ENCODE data around the gene ANKUB1. TPM values are rescaled to one million over a fixed set of nuclear protein-coding genes. Genes with fewer than 3 reads are reported as not detected.

Gene ANKUB1
- total RNA-seq, 1 donor from 2014 or later, result not detected

DNA sequence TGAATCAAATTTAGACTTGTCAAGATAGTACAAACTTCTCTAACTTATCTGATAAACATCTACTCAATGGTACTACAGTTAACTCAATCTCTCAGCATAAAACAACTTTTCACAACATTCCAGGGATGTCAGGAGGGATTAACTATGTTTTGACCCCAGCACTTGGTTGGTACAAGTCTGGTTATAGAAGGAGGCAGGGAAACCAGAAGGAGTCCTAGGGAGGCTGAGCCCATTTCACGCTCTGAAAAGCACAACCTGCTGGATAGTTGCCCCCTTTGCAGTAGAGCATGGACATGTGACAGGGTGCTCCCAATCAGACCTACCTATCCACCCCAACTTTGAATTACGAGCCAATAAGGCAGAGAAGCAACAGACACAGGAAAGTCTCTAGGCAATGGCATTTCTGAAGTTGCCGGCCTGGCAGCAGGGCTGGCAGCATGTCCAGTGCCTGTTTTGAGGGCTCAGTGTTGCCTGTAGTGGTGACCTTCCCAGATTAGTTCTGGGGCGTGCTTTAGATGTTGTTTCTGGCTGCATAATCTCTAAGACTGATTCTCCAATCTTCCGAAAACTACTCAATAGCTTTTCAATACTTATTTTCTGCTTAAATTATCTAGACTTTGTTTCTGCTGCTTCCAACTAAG is 8.2 kb downstream of the ANKUB1 start:
- Mint-ChIP-seq H3K27me3 (ENCODE audit: unreplicated experiment) (no peaks in the 10 kb centered on the region), H3K36me3 (ENCODE audit: unreplicated experiment) (no peaks in the 10 kb centered on the region), H3K27ac (ENCODE audit: unreplicated experiment) (no peak overlapping the region), H3K4me3 (ENCODE audit: unreplicated experiment) (no peak overlapping the region), H3K4me1 (ENCODE audit: low read depth, unreplicated experiment) (no peaks in the 10 kb centered on the region), H3K9me3 (ENCODE audit: unreplicated experiment) (no peaks in the 10 kb centered on the region)
- TF ChIP-seq, protein P1, sequence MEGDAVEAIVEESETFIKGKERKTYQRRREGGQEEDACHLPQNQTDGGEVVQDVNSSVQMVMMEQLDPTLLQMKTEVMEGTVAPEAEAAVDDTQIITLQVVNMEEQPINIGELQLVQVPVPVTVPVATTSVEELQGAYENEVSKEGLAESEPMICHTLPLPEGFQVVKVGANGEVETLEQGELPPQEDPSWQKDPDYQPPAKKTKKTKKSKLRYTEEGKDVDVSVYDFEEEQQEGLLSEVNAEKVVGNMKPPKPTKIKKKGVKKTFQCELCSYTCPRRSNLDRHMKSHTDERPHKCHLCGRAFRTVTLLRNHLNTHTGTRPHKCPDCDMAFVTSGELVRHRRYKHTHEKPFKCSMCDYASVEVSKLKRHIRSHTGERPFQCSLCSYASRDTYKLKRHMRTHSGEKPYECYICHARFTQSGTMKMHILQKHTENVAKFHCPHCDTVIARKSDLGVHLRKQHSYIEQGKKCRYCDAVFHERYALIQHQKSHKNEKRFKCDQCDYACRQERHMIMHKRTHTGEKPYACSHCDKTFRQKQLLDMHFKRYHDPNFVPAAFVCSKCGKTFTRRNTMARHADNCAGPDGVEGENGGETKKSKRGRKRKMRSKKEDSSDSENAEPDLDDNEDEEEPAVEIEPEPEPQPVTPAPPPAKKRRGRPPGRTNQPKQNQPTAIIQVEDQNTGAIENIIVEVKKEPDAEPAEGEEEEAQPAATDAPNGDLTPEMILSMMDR (IDR thresholded peaks at IDR 0.05; ENCODE audit: partially characterized antibody, unreplicated experiment), result no peak
- DNase-seq, result no peak

DNA sequence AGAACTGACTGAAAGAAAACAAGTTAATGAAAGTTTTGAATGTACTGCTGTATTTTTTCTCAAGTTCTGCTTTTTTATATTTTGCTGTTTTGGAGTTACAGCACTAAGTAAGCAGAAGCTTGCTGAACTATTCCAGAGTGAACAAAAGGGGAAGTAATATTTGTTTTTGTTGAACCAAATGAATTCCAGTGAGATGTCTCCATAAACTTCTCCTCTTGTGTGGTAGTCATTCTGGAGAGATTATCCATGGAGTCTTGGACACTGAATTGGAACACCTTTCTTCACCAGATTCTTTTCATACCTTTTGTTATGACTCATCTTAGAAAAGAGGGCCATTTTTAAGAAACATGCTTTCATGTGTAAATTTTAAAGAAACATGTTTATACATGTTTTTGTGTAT is 8.8 kb downstream of the ANKUB1 start:
- no peak for DNase-seq
- H3K4me1 Mint-ChIP-seq (ENCODE audit: low read depth, unreplicated experiment), result no peaks in the 10 kb centered on the region
- H3K36me3 Mint-ChIP-seq (ENCODE audit: unreplicated experiment), result no peaks in the 10 kb centered on the region

DNA sequence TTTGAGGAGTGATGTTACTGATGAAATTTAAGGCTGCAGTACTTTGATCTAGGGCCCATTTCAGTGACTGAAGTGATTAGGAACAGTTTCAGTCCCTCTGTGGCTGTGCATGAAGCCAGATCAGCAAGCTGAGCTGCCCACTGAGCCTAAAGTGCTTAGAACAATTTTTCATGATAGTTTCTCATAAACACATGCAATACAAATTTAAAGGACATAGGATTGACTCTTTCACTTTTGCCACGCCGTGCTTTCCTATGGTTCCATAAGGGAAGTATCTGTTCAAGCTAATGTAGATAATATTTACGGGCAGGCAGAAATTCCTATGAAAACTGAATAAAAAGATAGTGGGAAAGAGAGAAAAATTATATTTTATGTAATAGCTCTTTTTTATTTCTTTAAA is 10.6 kb downstream of the ANKUB1 start:
- Mint-ChIP-seq H3K9me3 (ENCODE audit: unreplicated experiment) (no peaks in the 10 kb centered on the region), H3K4me3 (ENCODE audit: unreplicated experiment) (no peak overlapping the region), H3K27ac (ENCODE audit: unreplicated experiment) (no peak overlapping the region), H3K27me3 (ENCODE audit: unreplicated experiment) (peaks cover 3% of the 10 kb centered on the region), H3K36me3 (ENCODE audit: unreplicated experiment) (peaks cover 4% of the 10 kb centered on the region), H3K4me1 (ENCODE audit: low read depth, unreplicated experiment) (no peaks in the 10 kb centered on the region)
- TF ChIP-seq, protein P1 (IDR thresholded peaks at IDR 0.05; ENCODE audit: partially characterized antibody, unreplicated experiment), result no peak
- DNase-seq, result no peak

More for the DNA sequence above, 8.8 kb downstream of the ANKUB1 start:
- Mint-ChIP-seq H3K4me3 (ENCODE audit: unreplicated experiment) (no peak overlapping the region), H3K27me3 (ENCODE audit: unreplicated experiment) (no peaks in the 10 kb centered on the region), H3K27ac (ENCODE audit: unreplicated experiment) (no peak overlapping the region), H3K9me3 (ENCODE audit: unreplicated experiment) (no peaks in the 10 kb centered on the region)
- TF ChIP-seq, protein P1 (IDR thresholded peaks at IDR 0.05; ENCODE audit: partially characterized antibody, unreplicated experiment), result no peak

DNA sequence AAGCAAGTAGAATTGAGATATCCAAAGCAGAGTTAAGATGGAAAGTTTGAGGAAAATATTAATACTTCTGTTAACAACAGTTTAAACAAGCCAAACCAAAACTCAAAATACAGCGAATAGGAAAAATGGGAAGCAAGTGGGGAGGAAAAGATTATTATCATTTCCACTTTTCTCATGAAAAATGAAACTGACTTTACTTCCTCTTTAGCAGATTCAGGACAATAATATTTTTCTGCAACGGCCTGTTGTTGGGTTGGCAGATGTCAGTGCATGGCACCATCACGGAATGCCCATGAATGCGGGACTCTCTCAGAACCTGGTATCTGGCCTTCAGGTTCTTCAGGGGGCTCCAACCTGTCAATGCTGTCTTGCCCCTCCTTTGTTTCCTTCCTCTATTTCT is 11.1 kb downstream of the ANKUB1 start:
- no peak for DNase-seq
- Mint-ChIP-seq H3K36me3 (ENCODE audit: unreplicated experiment) (peaks cover 4% of the 10 kb centered on the region), H3K27ac (ENCODE audit: unreplicated experiment) (no peak overlapping the region), H3K4me3 (ENCODE audit: unreplicated experiment) (no peak overlapping the region), H3K9me3 (ENCODE audit: unreplicated experiment) (no peaks in the 10 kb centered on the region), H3K27me3 (ENCODE audit: unreplicated experiment) (peaks cover 3% of the 10 kb centered on the region), H3K4me1 (ENCODE audit: low read depth, unreplicated experiment) (no peaks in the 10 kb centered on the region)
- TF ChIP-seq, protein P1 (IDR thresholded peaks at IDR 0.05; ENCODE audit: partially characterized antibody, unreplicated experiment), result no peak

DNA sequence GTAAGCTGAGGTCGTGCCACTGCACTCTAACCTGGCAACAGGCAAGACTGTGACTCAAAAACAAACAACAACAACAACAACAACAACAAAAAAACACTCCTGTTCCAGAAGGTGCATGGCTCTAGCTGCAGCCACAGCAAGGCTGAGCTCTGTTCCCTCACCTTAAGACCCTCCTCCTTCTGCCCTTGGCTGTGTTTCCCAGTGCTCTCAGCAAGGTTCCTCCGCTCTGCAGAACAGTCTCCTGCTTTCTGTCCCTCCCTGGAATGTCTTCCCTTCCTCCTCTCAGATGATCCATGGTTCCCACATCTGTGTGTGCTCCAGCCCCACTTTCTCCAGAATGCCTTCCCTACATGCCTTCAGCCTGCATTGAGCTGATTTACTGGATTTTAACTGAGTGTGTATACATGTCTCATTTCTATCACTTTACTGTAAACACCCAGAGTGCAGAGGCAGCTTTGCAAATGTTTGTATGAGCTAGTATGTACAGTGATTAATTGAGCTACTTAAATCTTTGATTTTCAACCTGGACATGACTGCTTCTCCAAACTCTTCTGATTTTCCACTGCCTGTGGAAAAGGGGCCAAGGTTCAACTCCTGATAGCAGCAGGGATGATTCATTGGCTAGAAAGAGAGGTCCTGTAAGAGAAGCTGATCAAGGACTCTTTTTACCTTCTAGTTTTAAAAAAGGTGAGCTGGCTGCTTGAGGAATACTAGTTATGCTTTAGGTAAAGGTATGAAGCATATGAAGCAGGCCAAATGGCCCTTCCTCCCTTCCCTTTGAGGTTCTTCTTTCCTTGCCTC is 14.7 kb downstream of the ANKUB1 start:
- no peak for DNase-seq
- peaks cover 3% of the 10 kb centered on the region for H3K27me3 Mint-ChIP-seq (ENCODE audit: unreplicated experiment)
- no peak overlapping the region for H3K4me3 Mint-ChIP-seq (ENCODE audit: unreplicated experiment)
- no peaks in the 10 kb centered on the region for H3K9me3 Mint-ChIP-seq (ENCODE audit: unreplicated experiment)
- H3K36me3 Mint-ChIP-seq (ENCODE audit: unreplicated experiment), result peaks cover 4% of the 10 kb centered on the region
- no peaks in the 10 kb centered on the region for H3K4me1 Mint-ChIP-seq (ENCODE audit: low read depth, unreplicated experiment)
- no peak overlapping the region for H3K27ac Mint-ChIP-seq (ENCODE audit: unreplicated experiment)
- TF ChIP-seq, protein P1 (IDR thresholded peaks at IDR 0.05; ENCODE audit: partially characterized antibody, unreplicated experiment), result no peak

Measured in glutamatergic neuron (in vitro differentiated cells).